Adrenal gland (tissue), 5 donors: Measurements from ENCODE around the gene UBE2L3.
"Not testable (repeated sequence)": the region's sequence is repeated elsewhere in the genome, so short reads cannot be mapped to it uniquely, and the experiment has no call there.

ENCODE experiments used
- CTCF ChIP-seq, 6 experiments: fragments of 450-650 bp in 4 of 6; fragments of 200-600 bp in 2 of 6; sonication (generic) in 1 of 6; IDR thresholded peaks; 1 replicate in 5 of 6; 2 replicates in 1 of 6; pipeline versions ENCODE4 v1.5.1 to v1.8.0; 2016 to 2021; ENCODE audit warnings: antibody characterized with exemption in 6 of 6, mild to moderate bottlenecking in 2 of 6, moderate library complexity in 1 of 6
- POLR2A ChIP-seq, 2 donors: fragments of 450-650 bp; IDR thresholded peaks; one replicate each; pipeline ENCODE4 v1.6.1; 2017; ENCODE audit warnings: antibody characterized with exemption in 2 of 2, mild to moderate bottlenecking in 2 of 2, moderate library complexity in 1 of 2
- donor health status: DM: no; HTN: no; CAD: no.

GRCh38 chr22:21569076-21569427 lies 1.5 kb downstream of the UBE2L3 start:
- not testable (repeated sequence) for TF ChIP-seq CTCF, POLR2A (IDR thresholded peaks at IDR 0.05)
